Stimulated activated CD4-positive, alpha-beta T cell treated with anti-CD3 and anti-CD28 coated beads, Interleukin-1b, Interleukin-23, amount 100 ng/mL, for 48 hours (primary cell): ENCODE results near the gene CCDC141.
"Not testable (repeated sequence)": the region's sequence is repeated elsewhere in the genome, so short reads cannot be mapped to it uniquely, and the experiment has no call there.

Source experiments
- DNase-seq: peaks from one replicate; pipeline ENCODE4 v3.0.0-alpha.2; 2020

Gene CCDC141, protein sequence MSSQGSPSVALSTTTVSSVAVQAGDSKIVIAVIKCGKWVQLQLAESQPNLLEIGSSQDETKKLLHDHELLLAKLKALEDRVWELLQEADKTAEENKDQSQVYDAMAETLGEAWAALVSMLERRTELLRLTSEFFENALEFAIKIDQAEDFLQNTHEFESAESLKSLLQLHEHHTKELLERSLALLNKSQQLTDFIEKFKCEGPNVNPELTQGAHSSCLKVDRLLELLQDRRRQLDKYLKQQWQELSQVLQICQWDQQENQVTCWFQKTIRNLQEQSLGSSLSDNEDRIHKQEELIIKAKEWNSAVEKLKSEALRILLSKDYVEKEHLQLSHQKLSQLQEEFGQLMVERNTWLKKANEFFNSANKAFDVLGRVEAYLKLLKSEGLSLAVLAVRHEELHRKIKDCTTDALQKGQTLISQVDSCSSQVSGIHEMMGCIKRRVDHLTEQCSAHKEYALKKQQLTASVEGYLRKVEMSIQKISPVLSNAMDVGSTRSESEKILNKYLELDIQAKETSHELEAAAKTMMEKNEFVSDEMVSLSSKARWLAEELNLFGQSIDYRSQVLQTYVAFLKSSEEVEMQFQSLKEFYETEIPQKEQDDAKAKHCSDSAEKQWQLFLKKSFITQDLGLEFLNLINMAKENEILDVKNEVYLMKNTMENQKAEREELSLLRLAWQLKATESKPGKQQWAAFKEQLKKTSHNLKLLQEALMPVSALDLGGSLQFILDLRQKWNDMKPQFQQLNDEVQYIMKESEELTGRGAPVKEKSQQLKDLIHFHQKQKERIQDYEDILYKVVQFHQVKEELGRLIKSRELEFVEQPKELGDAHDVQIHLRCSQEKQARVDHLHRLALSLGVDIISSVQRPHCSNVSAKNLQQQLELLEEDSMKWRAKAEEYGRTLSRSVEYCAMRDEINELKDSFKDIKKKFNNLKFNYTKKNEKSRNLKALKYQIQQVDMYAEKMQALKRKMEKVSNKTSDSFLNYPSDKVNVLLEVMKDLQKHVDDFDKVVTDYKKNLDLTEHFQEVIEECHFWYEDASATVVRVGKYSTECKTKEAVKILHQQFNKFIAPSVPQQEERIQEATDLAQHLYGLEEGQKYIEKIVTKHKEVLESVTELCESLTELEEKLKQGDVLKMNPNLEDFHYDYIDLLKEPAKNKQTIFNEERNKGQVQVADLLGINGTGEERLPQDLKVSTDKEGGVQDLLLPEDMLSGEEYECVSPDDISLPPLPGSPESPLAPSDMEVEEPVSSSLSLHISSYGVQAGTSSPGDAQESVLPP (N-terminal part only)

DNA sequence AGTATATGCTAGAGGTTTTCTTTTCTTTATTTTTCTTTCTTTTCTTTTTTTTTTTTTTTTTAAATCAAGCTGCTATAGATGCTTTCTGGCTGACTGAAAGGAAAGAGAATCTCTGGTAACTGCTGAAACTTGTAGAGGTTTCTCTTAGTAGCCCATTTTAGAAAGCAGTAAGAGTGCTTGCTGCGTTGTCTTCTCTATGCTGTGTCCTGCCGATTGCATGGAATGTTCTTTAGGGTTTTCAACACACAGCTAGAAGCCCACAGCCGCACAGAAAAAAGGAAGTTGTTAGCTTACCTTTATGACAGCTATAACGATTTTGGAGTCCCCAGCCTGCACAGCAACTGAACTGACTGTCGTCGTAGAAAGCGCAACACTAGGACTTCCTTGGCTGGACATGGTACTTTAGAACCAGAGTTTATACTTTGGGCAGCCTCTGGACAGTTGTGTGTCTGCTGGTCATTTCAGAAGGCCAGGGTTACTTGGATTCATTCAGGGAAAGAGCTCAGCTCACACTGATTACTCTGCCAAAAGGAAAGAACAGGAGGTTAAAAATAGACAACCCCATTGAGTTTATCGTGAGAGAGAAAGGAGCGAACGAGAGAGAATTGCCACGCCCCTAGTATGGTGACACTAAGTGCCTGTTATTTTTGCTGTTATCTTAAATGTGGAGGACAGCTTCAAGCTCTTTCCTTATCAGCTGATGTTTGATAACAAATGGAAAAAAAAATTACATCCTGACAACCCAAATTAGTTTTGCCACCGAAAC, at the start of gene CCDC141:
Gene CCDC141, minus strand, starts transcription at position 592 of the 766 bp plus-strand sequence. Its CDS starts 196 bp downstream, at position 396.
- peak; percentile 15 for DNase-seq

DNA sequence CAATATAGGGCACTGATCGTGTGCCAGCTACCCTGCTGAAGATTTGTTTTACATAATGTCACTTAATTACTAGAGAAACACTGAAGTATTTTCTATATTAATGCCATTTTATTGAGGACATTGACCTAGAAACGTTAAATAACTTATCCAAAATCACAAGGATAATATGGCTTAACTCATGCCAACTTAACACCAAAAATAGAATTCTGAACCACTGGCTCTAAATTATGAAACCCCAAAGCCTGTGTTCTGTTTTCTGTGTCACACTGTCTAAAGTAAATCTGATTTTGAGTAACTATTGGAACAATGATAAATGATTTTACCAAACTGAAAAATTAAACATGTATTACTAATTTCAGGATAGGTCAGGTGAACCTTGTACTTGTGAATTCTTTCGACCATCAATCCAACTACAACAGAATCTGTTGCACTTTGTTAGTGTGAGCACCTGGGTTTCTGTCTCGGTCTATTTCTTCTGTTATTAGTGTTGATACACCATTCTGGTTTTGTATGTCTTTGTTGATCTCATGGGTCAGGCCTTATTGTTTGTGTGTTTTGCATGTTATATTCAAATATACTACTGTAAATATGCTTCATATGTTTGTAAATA, 48.2 kb upstream of the CCDC141 start:
- no peak for DNase-seq

DNA sequence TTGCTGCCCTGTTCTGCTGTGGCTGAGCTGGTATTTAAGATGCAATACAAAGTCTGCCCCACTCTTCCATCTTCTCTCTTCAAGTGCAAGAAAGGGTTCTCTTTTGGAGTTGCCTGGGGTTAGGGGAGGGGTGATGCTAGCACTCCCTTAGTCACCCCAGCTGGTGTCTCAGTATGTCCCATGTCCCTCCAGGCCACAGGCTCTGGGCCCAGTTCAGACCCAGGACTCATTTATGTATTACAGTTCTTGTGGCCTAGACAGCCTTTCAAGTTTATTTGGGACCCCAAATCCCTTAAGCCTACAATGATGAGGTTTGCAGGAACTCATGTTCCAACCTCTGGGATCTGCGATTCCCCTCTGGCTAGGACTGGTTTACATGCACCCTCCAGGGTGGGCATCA, 47.2 kb upstream of the CCDC141 start:
- no peak for DNase-seq

DNA sequence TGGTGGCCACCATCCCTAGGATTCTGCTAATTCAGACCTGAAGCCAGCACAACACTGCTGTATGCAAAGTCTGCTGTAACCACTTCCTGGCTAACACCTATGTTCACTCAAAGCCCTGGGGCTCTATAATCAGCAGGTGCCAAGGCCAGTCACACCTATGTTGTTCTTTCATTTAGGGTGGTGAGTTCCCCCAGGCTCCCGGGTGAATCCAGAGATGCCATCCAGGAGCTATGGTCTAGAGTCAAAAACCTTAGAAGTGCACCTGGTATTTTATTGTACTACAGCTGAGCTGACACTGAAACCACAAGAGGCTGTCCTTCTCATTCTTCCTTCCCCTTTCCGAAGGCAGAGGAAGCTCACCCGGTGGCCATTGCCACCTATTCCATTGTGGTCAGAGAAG, 46.2 kb upstream of the CCDC141 start:
- no peak for DNase-seq

DNA sequence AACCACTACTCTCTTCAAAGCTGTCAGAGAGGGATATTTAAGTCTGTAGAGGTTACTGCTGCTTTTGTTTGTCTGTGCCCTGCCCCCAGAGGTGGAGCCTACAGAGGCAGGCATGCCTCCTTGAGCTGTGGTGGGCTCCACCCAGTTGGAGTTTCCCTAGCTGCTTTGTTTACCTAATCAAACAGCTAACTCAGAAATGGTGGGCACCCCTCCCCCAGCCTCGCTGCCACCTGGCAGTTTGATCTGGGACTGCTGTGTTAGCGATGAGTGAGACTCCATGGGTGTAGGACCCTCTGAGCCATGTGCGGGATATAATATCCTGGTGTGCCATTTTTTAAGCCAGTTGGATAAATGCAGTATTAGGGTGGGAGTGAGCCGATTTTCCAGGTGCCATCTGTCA, 43.0 kb upstream of the CCDC141 start:
- not testable (repeated sequence) for DNase-seq

DNA sequence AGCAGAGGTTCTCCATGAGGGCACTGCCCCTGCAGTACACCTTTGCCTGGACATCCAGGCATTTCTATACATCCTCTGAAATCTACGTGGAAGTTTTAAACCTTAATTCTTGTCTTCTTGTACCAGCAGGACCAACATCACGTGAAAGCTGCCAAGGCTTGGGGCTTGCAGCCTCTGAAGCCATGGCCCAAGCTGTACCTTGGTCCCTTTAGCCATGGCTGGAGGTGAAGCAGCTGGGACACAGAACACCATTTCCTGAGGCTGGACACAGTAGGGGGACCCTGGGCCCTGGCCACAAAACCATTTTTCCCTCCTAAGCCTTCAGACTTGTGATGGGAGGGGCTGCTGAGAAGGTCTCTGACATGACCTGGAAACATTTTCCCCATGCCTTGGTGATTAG, 32.8 kb upstream of the CCDC141 start:
- no peak for DNase-seq

DNA sequence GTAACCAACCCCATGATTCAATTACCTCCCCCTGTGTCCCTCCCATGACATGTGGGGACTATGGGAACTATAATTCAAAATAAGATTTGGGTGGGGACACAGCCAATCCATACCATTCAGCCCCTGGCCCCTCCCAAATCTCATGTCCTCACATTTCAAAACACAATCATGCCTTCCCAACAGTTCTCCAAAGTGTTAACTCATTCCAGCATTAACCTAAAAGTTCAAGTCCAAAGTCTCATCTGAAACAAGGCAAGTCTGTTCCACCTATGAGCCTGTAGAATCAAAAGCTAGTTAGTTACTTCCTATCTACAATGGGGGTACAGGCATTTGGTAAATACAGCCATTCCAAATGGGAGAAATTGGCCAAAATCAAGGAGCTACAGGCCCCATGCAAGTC, 32.0 kb upstream of the CCDC141 start:
- DNase-seq: no peak

DNA sequence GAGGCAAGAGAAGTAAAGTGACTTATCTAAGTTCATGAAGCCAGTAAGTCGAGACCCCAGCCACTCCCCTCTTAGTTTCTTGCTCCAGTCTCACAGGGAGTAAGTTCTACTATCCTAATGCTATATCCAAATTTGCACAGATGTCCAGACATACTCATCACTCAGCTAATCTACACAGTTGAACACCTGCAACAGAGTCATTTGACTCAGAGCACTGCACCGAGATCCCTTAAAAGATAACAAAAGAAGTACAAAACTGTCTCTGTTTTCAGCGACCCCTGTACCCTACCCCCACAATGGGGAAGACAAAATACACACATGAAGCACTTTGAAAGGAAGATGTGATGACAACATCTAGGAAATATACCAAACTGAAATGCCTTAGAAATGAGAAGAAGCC, 22.6 kb upstream of the CCDC141 start:
- DNase-seq: no peak

DNA sequence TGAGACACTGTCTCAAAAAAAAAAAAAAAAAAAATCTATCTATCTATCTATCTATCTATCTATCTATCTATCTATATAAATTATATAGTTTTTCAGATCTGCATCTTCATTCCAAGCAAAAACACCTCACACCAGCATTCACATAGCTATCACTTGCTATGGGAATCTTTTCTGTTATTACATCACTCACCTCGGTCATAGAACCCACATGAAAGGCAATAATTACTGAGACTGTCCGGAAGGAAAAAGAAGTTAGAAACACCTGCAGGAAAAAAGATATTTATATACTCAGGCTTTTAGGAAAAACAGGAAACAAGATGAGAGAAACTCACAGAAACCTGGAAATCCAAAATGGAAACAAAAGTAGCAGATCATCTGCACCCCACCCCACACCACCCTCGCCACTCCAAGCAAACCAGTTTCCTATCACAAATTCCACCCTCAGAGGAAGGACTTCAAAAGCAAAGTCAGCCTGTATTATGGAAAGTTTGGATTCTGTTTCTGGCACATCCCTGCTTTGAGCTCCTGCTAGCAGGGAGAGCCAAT, 21.9 kb upstream of the CCDC141 start:
- DNase-seq: no peak

DNA sequence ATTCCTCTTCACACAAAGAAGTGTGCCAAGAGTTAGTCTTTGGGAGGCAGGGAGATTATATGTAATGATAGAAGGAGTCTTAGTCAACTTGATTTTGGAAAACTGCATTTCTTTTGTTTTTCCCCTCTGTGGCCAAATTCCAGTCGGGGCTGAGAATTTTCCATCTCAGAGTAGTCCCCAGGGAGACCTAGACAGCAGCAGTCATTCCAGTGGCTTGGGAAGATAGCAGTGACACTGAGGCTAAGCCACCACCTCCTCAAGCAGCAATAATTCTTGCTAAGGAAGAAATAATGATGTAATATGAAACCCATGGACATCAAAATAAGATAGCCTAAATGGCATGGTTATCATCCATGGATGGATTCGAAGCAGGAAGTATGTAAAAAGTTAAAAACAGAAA, 21.0 kb upstream of the CCDC141 start:
- no peak for DNase-seq

DNA sequence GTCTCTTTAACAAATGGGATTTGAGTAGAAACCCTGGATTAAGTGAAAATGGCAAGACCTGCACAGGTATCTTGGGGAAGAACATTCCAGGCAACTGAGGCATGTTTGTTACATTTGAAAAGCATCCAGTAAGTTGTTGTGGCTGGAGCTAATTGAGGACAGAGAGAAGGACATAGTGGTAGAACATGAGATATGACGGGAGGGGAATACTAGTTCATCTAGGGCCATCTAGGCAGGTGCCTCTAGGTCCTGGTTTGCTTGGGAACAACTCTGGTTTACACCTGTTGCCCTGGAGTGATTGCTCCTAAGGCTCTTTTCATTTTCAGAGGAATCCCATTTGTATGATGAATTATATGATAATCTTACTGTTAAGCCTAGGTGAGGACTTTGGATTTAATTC, 19.7 kb upstream of the CCDC141 start:
- no peak for DNase-seq

DNA sequence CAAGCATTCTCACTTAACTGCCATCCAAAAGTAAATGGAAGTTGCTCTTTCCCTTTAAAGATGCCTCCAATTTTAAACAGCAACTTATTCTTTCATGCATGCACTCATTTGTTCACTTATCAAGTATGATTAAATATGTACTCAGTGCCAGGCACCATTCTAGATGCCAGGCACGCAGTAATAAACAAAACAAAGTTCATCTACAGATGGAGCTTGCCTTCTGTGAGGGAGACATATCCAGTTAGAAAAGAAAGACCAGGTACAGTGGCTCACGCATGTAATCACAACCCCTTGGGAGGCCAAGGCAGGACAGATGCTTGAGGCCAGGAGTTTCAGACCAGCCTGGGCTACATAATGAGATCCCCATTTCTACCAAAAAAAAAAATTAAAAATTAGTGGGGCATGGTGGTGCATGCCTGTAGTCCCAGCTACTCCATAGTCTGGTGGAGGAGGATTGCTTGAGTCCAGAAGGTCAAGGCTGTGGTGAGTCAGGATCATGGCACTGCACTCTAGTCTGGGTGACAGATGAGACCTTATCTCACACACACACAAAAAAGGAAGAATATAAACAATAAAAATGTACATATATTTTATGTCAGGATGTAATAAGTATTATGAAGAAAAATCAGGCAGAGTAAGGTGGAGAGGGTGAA, 19.2 kb upstream of the CCDC141 start:
- DNase-seq: no peak

DNA sequence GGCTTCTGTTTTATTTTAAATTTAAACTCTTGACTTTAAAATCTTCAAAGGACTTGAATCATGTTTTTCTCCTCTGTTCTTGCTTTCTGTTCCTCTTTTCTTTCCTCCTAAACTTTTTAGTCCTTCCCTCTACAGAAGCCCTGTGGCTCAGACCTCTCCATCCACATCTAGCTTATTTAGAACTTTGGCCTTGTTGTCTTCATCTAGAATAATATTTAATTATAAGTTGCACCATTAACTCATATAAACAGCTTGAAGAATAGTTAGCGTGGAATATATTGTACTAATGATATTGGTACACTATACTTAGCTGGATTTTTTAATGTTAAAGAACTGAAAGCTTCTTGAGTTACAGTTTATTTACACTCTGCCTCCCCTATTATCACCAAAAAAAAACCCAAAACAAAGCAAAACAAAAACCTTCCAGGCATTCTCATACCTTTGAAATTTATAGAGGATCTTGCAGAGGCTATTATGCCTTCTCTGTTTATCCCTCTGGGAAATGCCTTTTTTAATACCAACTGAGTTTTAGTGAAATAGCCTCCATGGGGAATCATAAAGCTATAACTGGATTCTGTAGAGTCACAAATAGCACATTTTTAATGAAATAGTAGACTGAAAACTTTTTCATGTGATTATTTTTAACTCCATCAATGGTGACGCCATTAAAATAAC, 9.2 kb upstream of the CCDC141 start:
- DNase-seq: no peak

DNA sequence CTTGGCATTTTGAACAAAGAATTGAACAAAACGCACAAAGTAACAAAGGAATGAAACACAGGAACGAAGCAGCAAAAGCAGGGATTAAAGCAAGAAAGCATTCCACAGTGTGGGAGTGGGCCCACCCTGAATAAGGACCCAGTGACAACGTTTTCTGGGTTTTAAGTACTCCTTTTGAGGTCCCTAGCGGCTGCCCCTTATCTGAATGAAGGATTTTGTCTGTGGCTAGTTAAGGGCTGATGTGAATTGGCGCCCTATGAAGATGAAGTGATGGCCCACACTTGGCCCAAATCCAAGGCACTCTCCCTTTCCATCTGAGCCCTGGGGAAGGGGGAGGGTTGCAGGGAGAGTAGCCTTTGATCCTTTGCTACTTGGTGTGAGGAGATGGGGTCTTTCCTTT, 7.8 kb upstream of the CCDC141 start:
- DNase-seq: no peak

DNA sequence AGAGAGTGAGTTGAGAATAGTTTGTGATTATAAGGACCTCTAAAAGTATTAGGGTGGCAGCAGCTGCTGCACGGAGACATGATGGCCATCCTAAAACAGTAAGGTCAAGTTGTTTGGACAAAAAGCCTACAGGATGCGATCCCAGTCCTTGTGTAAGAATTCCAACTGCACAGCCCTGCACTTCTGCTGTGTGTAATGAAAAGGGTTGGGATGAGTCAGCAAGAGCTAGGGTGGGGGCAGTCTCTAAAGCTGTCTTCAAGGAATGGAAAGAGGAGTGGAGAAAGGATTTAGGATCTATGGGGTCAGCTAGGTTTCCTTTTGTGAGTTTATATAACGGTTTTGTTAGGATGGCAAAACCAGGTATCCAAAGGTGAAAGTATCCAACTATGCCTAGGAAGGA, 3.6 kb upstream of the CCDC141 start:
- DNase-seq: not testable (repeated sequence)

DNA sequence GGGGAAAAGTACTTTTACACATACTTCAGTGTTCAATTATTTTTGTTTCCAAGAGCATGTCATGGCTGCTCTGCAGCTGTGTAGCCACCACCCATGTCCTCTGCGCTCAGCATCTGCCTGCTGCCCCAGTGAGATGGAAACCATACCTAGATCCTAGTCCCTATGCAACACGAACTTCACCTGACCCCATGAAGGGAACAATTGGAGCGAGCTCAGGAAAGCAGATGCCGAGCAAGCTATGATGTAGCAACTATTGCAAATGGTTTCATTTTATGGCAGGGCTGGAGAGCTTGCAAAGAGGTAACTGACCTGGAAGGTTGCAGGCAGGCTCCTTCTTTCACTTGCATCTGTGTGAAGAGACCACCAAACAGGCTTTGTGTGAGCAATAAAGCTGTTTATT, 1.3 kb upstream of the CCDC141 start:
- no peak for DNase-seq

DNA sequence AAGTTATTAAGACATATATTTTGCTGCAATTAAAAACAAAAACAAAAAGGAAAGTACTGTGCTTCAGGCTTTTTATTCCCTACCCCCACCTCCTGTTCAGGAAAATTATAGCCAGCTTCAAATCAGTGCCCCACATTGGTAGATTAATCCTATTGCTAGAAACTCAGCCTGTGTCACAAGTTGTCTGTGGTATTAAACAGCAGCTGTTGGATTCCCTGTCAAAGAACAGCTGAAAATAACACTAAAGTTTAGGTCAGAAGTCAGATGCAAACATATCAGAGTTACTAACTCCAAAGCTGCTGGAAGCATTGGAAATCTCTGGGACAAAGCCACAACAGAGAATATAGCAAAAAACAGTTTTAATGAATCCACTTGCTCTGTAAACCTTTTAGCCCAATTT, 818 bp upstream of the CCDC141 start:
- DNase-seq: no peak

DNA sequence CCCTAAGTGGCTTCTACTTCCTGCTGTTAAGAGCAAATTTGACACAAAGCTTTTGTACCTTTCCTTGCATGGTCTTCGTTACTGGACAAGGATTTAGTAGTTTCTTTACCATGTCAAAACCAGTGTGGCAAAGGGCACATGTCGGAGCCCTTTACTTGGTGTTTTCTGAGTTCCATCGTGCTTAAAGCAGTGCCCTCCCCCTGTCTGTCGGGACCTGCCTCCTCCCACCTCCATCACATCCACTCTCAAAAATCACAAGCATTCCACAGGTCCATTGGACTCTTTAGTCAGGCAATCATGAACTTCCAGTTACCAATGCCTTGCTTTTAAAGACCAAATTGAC, 763 bp downstream of the CCDC141 start:
- no peak for DNase-seq

DNA sequence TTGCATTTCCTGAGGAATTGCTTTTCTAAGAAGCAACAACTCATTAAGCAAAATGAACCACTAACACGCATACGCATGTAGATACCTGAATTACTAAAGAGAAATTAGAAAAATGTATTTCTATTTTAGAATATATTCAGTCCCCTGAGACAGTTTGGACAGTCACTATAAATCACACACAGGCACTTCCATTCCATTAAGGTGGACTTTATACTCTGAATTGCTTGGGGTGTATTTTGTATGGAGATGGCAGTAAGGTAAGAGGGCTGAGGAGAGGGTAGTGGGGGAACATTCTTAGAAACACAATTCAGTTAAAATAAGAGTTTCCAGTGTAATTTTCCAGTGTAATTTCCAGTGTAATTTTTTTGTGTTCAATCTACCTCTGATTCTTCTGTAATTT, 1.8 kb downstream of the CCDC141 start:
- no peak for DNase-seq

DNA sequence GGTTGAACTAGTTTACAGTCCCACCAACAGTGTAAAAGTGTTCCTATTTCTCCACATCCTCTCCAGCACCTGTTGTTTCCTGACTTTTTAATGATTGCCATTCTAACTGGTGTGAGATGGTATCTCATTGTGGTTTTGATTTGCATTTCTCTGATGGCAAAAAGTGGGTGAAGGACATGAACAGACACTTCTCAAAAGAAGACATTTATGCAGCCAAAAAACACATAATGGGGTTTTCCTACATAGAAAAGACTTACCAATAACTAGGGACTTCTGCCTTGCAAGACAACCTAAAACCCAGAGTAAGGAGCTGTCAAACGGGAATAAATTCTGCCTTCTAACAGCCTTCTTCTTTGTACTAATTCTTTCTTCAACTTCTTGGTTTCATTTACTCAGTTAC, 4.3 kb downstream of the CCDC141 start:
- DNase-seq: not testable (repeated sequence)

DNA sequence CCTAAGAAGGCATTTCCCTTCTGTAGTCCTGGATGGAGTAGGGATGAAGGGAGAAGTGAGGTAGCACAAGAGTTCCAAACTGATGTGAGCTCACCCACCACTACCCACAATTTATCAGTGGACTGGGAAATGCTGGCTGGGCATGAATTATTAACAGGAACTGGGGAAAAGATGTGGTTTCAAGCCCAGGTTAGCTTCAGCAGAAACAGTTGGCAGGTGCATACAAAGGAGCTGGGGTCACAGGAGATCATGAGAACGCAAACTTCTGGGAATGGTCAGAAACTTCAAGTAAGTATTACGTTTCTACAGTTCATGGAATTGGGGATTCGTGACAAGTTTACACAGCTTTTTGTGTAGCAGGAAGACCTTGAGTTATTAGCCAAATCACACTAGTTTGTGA, 5.4 kb downstream of the CCDC141 start:
- DNase-seq: no peak
